ENCODE data around the gene LRRFIP2. TPM values are rescaled to one million over a fixed set of nuclear protein-coding genes. Genes with fewer than 3 reads are reported as not detected.

LRRFIP2 gene
- total RNA-seq, 1 experiment from 2014 or later, result 40.2 TPM

DNA sequence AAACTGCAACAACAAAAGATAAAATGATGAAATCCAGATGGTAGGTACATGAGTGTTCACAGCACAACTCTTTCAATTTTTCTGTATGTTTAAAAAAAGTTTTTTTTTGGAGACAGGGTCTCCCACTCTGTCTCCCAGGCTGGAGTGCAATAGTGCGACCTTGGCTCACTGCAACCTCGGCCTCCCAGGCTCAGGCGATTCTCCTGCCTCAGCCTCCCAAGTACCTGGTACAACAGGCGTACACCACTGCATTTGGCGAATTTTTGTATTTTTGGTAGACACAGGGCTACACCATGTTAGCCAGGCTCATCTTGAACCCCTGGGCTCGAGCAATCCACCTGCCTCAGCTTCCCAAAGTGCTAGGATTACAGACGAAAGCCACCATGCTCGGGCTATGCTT lies 18.6 kb downstream of the LRRFIP2 start:
- Histone ChIP-seq H3K4me1 (ENCODE audit: insufficient read depth, low read length, poor library complexity, severe bottlenecking) (no peaks in the 10 kb centered on the region), H3K4me3 (ENCODE audit: low read depth, low read length, poor library complexity, severe bottlenecking) (no peak overlapping the region), H3K9me3 (ENCODE audit: low read depth, low read length, poor library complexity, severe bottlenecking) (no peaks in the 10 kb centered on the region), H3K36me3 (ENCODE audit: insufficient read depth, low read length, poor library complexity, severe bottlenecking) (no peaks in the 10 kb centered on the region), H3K27me3 (replicated peaks; ENCODE audit: insufficient read depth, low read depth, low read length, poor library complexity) (no peaks in the 10 kb centered on the region), H3K27ac (ENCODE audit: low read depth, low read length, poor library complexity, severe bottlenecking) (no peak overlapping the region)
- ChIA-PET CTCF (no interaction called here), POLR2A (ENCODE audit: low non-redundant PET) (no interaction called here)
- TF ChIP-seq EZH2 (IDR thresholded peaks at IDR 0.05; ENCODE audit: borderline replicate concordance, low read depth, low read length, poor library complexity, severe bottlenecking) (no peak), CTCF (conservative IDR thresholded peaks at IDR 0.05; ENCODE audit: low read depth, low read length) (no peak)
- intact Hi-C loops (cut with micrococcal nuclease; ENCODE audit: unreplicated experiment), result no loop called here
- no TSS peak for BruUV-seq (replicated peaks)
- DNase-seq (ENCODE audit: low spot score), result no peak

GRCh38 chr3:37154668-37155314 lies 19.6 kb downstream of the LRRFIP2 start:
- Histone ChIP-seq H3K36me3 (ENCODE audit: insufficient read depth, low read length, poor library complexity, severe bottlenecking) (no peaks in the 10 kb centered on the region), H3K4me3 (ENCODE audit: low read depth, low read length, poor library complexity, severe bottlenecking) (no peak overlapping the region), H3K9me3 (ENCODE audit: low read depth, low read length, poor library complexity, severe bottlenecking) (no peaks in the 10 kb centered on the region), H3K27ac (ENCODE audit: low read depth, low read length, poor library complexity, severe bottlenecking) (no peak overlapping the region), H3K4me1 (ENCODE audit: insufficient read depth, low read length, poor library complexity, severe bottlenecking) (no peaks in the 10 kb centered on the region), H3K27me3 (replicated peaks; ENCODE audit: insufficient read depth, low read depth, low read length, poor library complexity) (no peaks in the 10 kb centered on the region)
- no peak for DNase-seq (ENCODE audit: low spot score)
- intact Hi-C loops (cut with micrococcal nuclease; ENCODE audit: unreplicated experiment), result no loop called here
- POLR2A ChIA-PET (ENCODE audit: low non-redundant PET), result no interaction called here
- CTCF ChIA-PET, result no interaction called here
- TF ChIP-seq CTCF (conservative IDR thresholded peaks at IDR 0.05; ENCODE audit: low read depth, low read length) (no peak), EZH2 (IDR thresholded peaks at IDR 0.05; ENCODE audit: borderline replicate concordance, low read depth, low read length, poor library complexity, severe bottlenecking) (no peak)
- BruUV-seq (replicated peaks), result no TSS peak

- Histone ChIP-seq H3K9me3 (ENCODE audit: low read depth, low read length, poor library complexity, severe bottlenecking) (no peaks in the 10 kb centered on the region), H3K4me1 (ENCODE audit: insufficient read depth, low read length, poor library complexity, severe bottlenecking) (no peaks in the 10 kb centered on the region), H3K27ac (ENCODE audit: low read depth, low read length, poor library complexity, severe bottlenecking) (no peak overlapping the region), H3K4me3 (ENCODE audit: low read depth, low read length, poor library complexity, severe bottlenecking) (no peak overlapping the region), H3K27me3 (replicated peaks; ENCODE audit: insufficient read depth, low read depth, low read length, poor library complexity) (no peaks in the 10 kb centered on the region), H3K36me3 (ENCODE audit: insufficient read depth, low read length, poor library complexity, severe bottlenecking) (peaks cover 14% of the 10 kb centered on the region)
- no TSS peak for BruUV-seq (replicated peaks)
- TF ChIP-seq EZH2 (IDR thresholded peaks at IDR 0.05; ENCODE audit: borderline replicate concordance, low read depth, low read length, poor library complexity, severe bottlenecking) (no peak), CTCF (conservative IDR thresholded peaks at IDR 0.05; ENCODE audit: low read depth, low read length) (no peak)
- ChIA-PET POLR2A (ENCODE audit: low non-redundant PET) (no interaction called here), CTCF (no interaction called here)
- intact Hi-C loops (cut with micrococcal nuclease; ENCODE audit: unreplicated experiment), result no loop called here
- no peak for DNase-seq (ENCODE audit: low spot score)
Measured at GRCh38 chr3:37150621-37151020, 23.8 kb downstream of the LRRFIP2 start.
